Measurements from ENCODE around the gene INSYN2A. TPM values are rescaled to one million over a fixed set of nuclear protein-coding genes. Genes with fewer than 3 reads are reported as not detected.
A peak's percentile ranks its signal among the peaks of the same experiment; 100 is the strongest.

INSYN2A gene, protein sequence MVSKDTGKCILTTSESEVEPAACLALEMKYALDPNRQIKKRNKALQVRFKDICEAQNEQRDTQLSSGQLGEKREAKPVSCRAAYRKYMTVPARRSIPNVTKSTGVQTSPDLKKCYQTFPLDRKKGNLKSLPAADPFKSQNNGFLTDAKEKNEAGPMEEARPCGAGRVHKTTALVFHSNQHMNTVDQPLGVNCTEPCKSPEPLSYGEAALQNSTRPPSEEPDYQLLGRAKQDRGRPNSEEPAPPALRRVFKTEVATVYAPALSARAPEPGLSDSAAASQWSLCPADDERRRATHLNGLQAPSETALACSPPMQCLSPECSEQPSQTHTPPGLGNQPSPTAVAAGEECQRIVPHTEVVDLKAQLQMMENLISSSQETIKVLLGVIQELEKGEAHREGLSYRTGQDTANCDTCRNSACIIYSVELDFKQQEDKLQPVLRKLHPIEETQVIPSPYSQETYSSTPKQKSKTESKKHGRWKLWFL
- total RNA-seq = 1 to 10 TPM in 2 of 6 donors, under 1 TPM in 2, not detected in 2; 0.26 to 2.7 (median 0.69) TPM

DNA sequence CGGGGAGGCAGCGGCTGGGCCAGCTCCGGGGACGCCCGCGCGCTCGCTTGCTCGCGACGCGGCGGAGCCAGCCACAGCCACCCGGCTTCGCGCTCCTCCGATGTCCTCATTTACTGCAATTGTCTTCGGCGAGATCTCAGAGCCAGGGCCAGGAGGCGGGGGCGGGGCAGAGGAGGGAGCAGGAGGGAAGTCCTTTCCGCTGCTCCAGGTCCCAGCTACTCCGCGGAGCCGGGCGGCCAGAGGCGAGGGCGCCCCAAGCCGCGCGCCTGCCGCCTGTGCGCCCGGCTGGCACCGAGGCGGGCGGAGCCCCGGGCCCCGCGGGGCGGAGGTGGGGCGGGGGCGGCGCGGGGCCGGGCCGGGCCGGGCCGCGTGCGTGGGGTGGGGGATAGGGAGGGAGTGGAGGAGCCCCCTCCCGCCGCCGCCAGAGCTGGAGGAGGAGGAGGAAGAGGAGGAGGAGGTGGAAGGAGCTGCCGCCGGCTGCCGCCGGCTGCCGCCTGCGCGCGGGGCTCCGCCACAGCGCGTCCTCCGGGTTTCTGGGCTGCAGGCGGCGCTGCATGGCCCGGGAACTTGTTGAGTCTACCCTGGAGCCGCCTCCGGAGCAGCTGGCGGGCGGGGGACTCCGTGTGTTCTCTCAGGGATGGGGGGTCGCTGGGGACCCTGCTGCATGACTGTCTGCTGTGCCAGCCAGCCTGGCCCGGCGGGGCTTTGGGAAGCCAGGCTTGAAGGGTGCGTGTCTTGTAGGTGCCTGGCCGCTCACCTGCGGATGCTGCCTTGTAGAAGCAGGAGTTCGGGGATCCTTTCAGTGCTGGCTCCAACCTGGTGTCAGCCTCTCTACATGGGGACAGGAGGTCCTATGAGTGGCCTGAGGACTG, at the start of gene INSYN2A:
TSS of gene INSYN2A (minus strand) at position 310 of the 872 bp plus-strand sequence. CDS start 20,196 bp downstream, outside the sequence.
- no peaks in the 10 kb centered on the region for H3K9me3 ChIP-seq
- H3K36me3 ChIP-seq = no peaks in the 10 kb centered on the region
- peaks cover 14 to 30% (median 15%) of the 10 kb centered on the region in 4 donors for H3K4me1 ChIP-seq
- WGBS, 2 donors = 18 to 39% methylated on average over 12 to 27 of the region's 81 CpGs
- peaks cover 0 to 8% (median 3%) of the 10 kb centered on the region in 4 donors for H3K27me3 ChIP-seq
- no peak within 1 kb of the TSS for H3K27ac ChIP-seq
- TF ChIP-seq POLR2A (IDR thresholded peaks at IDR 0.05) (no peak), CTCF (IDR thresholded peaks at IDR 0.05) (no peak), EP300 (IDR thresholded peaks at IDR 0.05) (no peak), POLR2AphosphoS5 (IDR thresholded peaks at IDR 0.05) (no peak)
- ATAC-seq (ENCODE audit: low FRiP score in 2 of 2) (peak in 1 of 2 donors; percentile 64), DNase-seq (peak in 1 of 2 donors; percentile 83)
- H3K4me3 ChIP-seq = peak within 1 kb of the TSS; percentile 19 to 50 (median 43)

- H3K4me3 ChIP-seq = no peak overlapping the region
- no peaks in the 10 kb centered on the region for H3K27me3 ChIP-seq
- no peak for DNase-seq
- no peaks in the 10 kb centered on the region for H3K4me1 ChIP-seq
- 83 to 88% methylated on average over 10 of the region's 10 CpGs for WGBS, 2 donors
- peaks cover 0 to 12% (median 4%) of the 10 kb centered on the region in 4 donors for H3K36me3 ChIP-seq
- TF ChIP-seq POLR2A (IDR thresholded peaks at IDR 0.05) = no peak
- no peak for ATAC-seq (ENCODE audit: low FRiP score in 2 of 2)
- no peak overlapping the region for H3K27ac ChIP-seq
- no peaks in the 10 kb centered on the region for H3K9me3 ChIP-seq
These were observed 49.1 kb upstream of the INSYN2A start for GRCh38 chr10:127245456-127245855.

DNA sequence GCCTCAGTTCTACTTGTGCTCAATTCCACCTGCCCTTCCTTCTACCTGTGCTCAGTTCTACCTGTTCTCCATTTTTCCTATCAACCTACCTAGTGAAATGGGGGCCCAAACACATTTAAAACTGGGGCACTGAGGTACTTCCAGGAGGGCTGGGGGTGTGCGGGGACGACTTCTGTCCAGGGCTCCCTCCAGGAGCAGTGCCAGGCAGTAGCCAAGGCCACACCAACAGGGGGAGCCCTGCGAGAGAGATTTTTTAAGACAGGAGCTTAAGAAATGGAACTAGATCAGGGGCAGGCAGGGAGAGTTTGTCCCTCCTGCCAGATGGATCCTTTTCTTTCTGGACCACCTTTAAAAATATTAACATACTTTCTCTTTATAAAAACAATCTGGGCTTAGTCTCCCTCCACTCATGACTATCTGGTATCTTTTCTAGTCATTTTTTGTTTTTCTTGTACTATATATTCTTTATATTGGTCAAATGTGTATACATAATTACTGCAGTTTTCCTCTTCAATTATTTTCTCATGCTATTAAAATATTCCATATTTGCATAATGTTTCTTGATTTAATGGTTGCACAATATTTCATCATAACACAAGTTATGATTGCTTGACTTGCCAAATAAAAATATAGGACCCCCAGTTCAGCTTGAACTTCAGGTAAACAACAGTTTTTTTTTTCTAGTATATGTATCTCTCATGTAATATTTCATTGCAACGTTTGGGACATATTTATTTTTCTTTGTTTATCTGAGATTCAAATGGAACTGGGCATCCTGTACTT, 47.3 kb upstream of the INSYN2A start:
- TF ChIP-seq POLR2A (IDR thresholded peaks at IDR 0.05) (no peak), EP300 (IDR thresholded peaks at IDR 0.05) (no peak), CTCF (IDR thresholded peaks at IDR 0.05) (peak in 4 of 6 experiments; percentile 24 to 47 (median 33))
- H3K4me3 ChIP-seq = no peak overlapping the region
- ATAC-seq (ENCODE audit: low FRiP score in 2 of 2) (no peak), DNase-seq (no peak)
- H3K27ac ChIP-seq = no peak overlapping the region
- 48 to 52% methylated on average over 4 of the region's 4 CpGs for WGBS, 2 donors
- H3K27me3 ChIP-seq = no peaks in the 10 kb centered on the region
- no peaks in the 10 kb centered on the region for H3K9me3 ChIP-seq
- H3K36me3 ChIP-seq = peaks cover 0 to 6% (median 2%) of the 10 kb centered on the region in 4 donors
- H3K4me1 ChIP-seq = no peaks in the 10 kb centered on the region

GRCh38 chr10:127242914-127243313, 46.5 kb upstream of the INSYN2A start:
- Histone ChIP-seq H3K36me3 (no peaks in the 10 kb centered on the region), H3K27ac (no peak overlapping the region), H3K27me3 (no peaks in the 10 kb centered on the region), H3K4me3 (no peak overlapping the region), H3K9me3 (no peaks in the 10 kb centered on the region), H3K4me1 (no peaks in the 10 kb centered on the region)
- DNase-seq = no peak
- TF ChIP-seq POLR2A (IDR thresholded peaks at IDR 0.05) (no peak), POLR2AphosphoS5 (IDR thresholded peaks at IDR 0.05) (no peak), EP300 (IDR thresholded peaks at IDR 0.05) (no peak), CTCF (IDR thresholded peaks at IDR 0.05) (no peak)
- no peak for ATAC-seq (ENCODE audit: low FRiP score in 2 of 2)
- 76 to 79% methylated on average over 3 of the region's 3 CpGs for WGBS, 2 donors

All from upper lobe of left lung (tissue), 6 donors.